Keratinocyte (primary cell): ENCODE results near the gene VPS50. TPM values are rescaled to one million over a fixed set of nuclear protein-coding genes. Genes with fewer than 3 reads are reported as not detected.

Experiments
- DNase-seq: peaks from one replicate; pipeline ENCODE4 v3.0.0-alpha.2; 2011; ENCODE audit warnings: low read depth, missing footprints, low spot score
- FAIRE-seq: peaks from 2 replicates; lab custom pipeline; 2011; peaks lifted over from hg19 to GRCh38; lab: Jason Lieb, UNC
- H2AFZ ChIP-seq: 2 replicates; pipeline ENCODE4 v1.6.0; 2012; ENCODE audit warnings: low read length, control low read depth, inconsistent platforms; ENCODE audit not compliant: control insufficient read depth
- H3K27ac ChIP-seq: 2 replicates; pipeline ENCODE4 v1.5.1; 2011; ENCODE audit warnings: low read length; ENCODE audit not compliant: control insufficient read depth, insufficient read depth
- H3K27me3 ChIP-seq: 3 replicates; pipeline ENCODE4 v1.6.0; 2011; ENCODE audit warnings: low read length; ENCODE audit not compliant: control insufficient read depth, insufficient read depth; ENCODE audit errors: extremely low read depth
- H3K36me3 ChIP-seq, 2 experiments: 2 replicates in 1 of 2; 3 replicates in 1 of 2; pipeline ENCODE4 v1.5.1; 2011; ENCODE audit warnings: low read length in 2 of 2, mild to moderate bottlenecking in 1 of 2; ENCODE audit not compliant: control insufficient read depth in 2 of 2, insufficient read depth in 2 of 2; ENCODE audit errors: extremely low read depth in 1 of 2
- H3K4me1 ChIP-seq: 3 replicates; pipeline ENCODE4 v1.5.1; 2011; ENCODE audit warnings: low read length; ENCODE audit not compliant: control insufficient read depth, insufficient read depth; ENCODE audit errors: extremely low read depth
- H3K4me2 ChIP-seq: 3 replicates; pipeline ENCODE4 v1.6.0; 2011; ENCODE audit warnings: low read depth, low read length; ENCODE audit not compliant: control insufficient read depth, insufficient read depth; ENCODE audit errors: extremely low read depth
- H3K4me3 ChIP-seq, 3 experiments: fragments of 200-600 bp in 1 of 3; sonication (generic) in 1 of 3; 2 replicates in 2 of 3; 3 replicates in 1 of 3; pipeline ENCODE4 v1.5.1; 2011 to 2016; ENCODE audit warnings: low read length in 3 of 3, mild to moderate bottlenecking in 3 of 3, control low read depth in 2 of 3, inconsistent platforms in 1 of 3, low read depth in 1 of 3, mixed read lengths in 1 of 3, mixed run types in 1 of 3, moderate library complexity in 1 of 3; ENCODE audit not compliant: control insufficient read depth in 2 of 3, insufficient read depth in 2 of 3; ENCODE audit errors: extremely low read depth in 1 of 3
- H3K79me2 ChIP-seq: 2 replicates; pipeline ENCODE4 v1.6.0; 2012; ENCODE audit warnings: low read length; ENCODE audit not compliant: control insufficient read depth, insufficient read depth
- H3K9ac ChIP-seq: 3 replicates; pipeline ENCODE4 v1.6.0; 2011; ENCODE audit warnings: low read length; ENCODE audit not compliant: control insufficient read depth, insufficient read depth; ENCODE audit errors: extremely low read depth
- H3K9me1 ChIP-seq: 3 replicates; pipeline ENCODE4 v1.6.0; 2011; ENCODE audit warnings: low read length; ENCODE audit not compliant: control insufficient read depth, insufficient read depth; ENCODE audit errors: extremely low read depth
- H3K9me3 ChIP-seq: 2 replicates; pipeline ENCODE4 v1.5.1; 2012; ENCODE audit warnings: low read depth, low read length; ENCODE audit not compliant: control insufficient read depth
- H4K20me1 ChIP-seq: 3 replicates; pipeline ENCODE4 v1.6.0; 2011; ENCODE audit warnings: low read length; ENCODE audit not compliant: control insufficient read depth, insufficient read depth; ENCODE audit errors: extremely low read depth
- EZH2 ChIP-seq: IDR thresholded peaks from one replicate; pipeline ENCODE4 v1.6.1; 2012; ENCODE audit warnings: inconsistent platforms, mild to moderate bottlenecking, low read length, moderate library complexity
- dilution Hi-C: fragments of 300-500 bp; cut with MboI; formaldehyde crosslinking; loops from one replicate; pipeline ENCODE4 v1.7.0; 2020; ENCODE audit warnings: low sequenced_read_pairs; ENCODE audit not compliant: extremely low pct_ligation_motif_present
- polyA plus RNA-seq, 5 experiments: library from polyadenylated mRNA; depleted of rRNA in 3 of 5; stranded (reverse) in 3 of 5; stranded (forward) in 1 of 5; unstranded in 1 of 5; fragments of >200 nt; gene quantifications; 1 replicate in 1 of 5; 2 replicates in 3 of 5; 3 replicates in 1 of 5; pipeline versions ENCODE4 v1.2.1 to v1.2.3, GENCODE V29; 2011 to 2012; ENCODE audit warnings: missing spikeins in 2 of 5, low read depth in 1 of 5, low replicate concordance in 1 of 5
- TF ChIP-seq, protein P1 (sequence below), 3 experiments: IDR thresholded peaks in 1 of 3; conservative IDR thresholded peaks in 1 of 3; optimal IDR thresholded peaks in 1 of 3; 2 replicates in 2 of 3; 3 replicates in 1 of 3; pipeline versions ENCODE3 to v1.5.1; 2011; ENCODE audit warnings: low read length in 3 of 3, mild to moderate bottlenecking in 3 of 3, moderate library complexity in 2 of 3, control low read depth in 1 of 3, inconsistent platforms in 1 of 3; ENCODE audit not compliant: insufficient read depth in 2 of 3; ENCODE audit errors: extremely low read depth in 1 of 3

The VPS50 gene
- polyA plus RNA-seq, 1 donor (not counting 4 experiments of a cell fraction or from before 2014, with no cell fraction given): 17.0 TPM

DNA sequence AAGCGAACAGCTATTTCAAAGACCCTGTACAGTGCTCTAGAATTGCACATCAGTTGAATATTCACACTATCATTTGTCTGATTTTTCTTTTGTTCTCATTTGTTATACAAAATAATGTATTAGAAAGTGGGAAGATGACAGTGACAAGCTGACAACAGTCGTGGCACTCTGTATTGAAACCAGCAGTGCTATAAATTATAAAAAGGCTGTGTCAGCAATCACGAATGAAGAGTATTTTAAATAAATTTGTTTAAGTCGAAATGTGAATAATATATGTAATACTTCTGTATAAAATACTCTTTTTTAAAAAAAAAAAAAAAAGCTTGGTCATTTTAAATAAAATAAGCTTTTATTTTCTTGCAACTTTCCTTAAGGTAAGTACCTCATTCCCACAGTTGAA lies 122.6 kb downstream of the VPS50 start:
- Histone ChIP-seq H4K20me1 (no peaks in the 10 kb centered on the region), H3K27me3 (no peaks in the 10 kb centered on the region), H3K9me1 (no peaks in the 10 kb centered on the region), H3K4me1 (peaks cover 12% of the 10 kb centered on the region), H3K4me3 (no peak overlapping the region), H3K9me3 (no peaks in the 10 kb centered on the region), H2AFZ (no peak overlapping the region), H3K4me2 (no peak overlapping the region), H3K9ac (no peak overlapping the region), H3K36me3 (peaks cover 0 to 1% of the 10 kb centered on the region in 2 experiments), H3K27ac (no peak overlapping the region), H3K79me2 (no peaks in the 10 kb centered on the region)
- DNase-seq: no peak
- dilution Hi-C loops: no loop called here
- no peak for FAIRE-seq
- TF ChIP-seq, protein P1, sequence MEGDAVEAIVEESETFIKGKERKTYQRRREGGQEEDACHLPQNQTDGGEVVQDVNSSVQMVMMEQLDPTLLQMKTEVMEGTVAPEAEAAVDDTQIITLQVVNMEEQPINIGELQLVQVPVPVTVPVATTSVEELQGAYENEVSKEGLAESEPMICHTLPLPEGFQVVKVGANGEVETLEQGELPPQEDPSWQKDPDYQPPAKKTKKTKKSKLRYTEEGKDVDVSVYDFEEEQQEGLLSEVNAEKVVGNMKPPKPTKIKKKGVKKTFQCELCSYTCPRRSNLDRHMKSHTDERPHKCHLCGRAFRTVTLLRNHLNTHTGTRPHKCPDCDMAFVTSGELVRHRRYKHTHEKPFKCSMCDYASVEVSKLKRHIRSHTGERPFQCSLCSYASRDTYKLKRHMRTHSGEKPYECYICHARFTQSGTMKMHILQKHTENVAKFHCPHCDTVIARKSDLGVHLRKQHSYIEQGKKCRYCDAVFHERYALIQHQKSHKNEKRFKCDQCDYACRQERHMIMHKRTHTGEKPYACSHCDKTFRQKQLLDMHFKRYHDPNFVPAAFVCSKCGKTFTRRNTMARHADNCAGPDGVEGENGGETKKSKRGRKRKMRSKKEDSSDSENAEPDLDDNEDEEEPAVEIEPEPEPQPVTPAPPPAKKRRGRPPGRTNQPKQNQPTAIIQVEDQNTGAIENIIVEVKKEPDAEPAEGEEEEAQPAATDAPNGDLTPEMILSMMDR (optimal IDR thresholded peaks at IDR 0.05 in 1 of 3, IDR thresholded peaks at IDR 0.05 in 1 of 3, conservative IDR thresholded peaks at IDR 0.05 in 1 of 3; ENCODE audit: extremely low read depth in 1 of 3, insufficient read depth in 2 of 3, low read length in 3 of 3): no peak
- TF ChIP-seq EZH2: no peak

- H3K9ac ChIP-seq: no peak overlapping the region
- H3K9me3 ChIP-seq: no peaks in the 10 kb centered on the region
- dilution Hi-C loops: no loop called here
- no peaks in the 10 kb centered on the region for H3K9me1 ChIP-seq
- FAIRE-seq (no peak), DNase-seq (no peak)
- H3K4me3 ChIP-seq: no peak overlapping the region
- no peaks in the 10 kb centered on the region for H3K79me2 ChIP-seq
- TF ChIP-seq, protein P1 (optimal IDR thresholded peaks at IDR 0.05 in 1 of 3, IDR thresholded peaks at IDR 0.05 in 1 of 3, conservative IDR thresholded peaks at IDR 0.05 in 1 of 3; ENCODE audit: extremely low read depth in 1 of 3, insufficient read depth in 2 of 3, low read length in 3 of 3): no peak
- TF ChIP-seq EZH2: no peak
- no peak overlapping the region for H3K27ac ChIP-seq
- no peak overlapping the region for H2AFZ ChIP-seq
- no peaks in the 10 kb centered on the region for H4K20me1 ChIP-seq
- peaks cover 0 to 1% of the 10 kb centered on the region in 2 experiments for H3K36me3 ChIP-seq
- H3K4me2 ChIP-seq: no peak overlapping the region
- no peaks in the 10 kb centered on the region for H3K27me3 ChIP-seq
- no peaks in the 10 kb centered on the region for H3K4me1 ChIP-seq
Observed at GRCh38 chr7:93359520-93360198, 127.5 kb downstream of the VPS50 start.
